GM23338 (cell line): ENCODE measurements around the gene VOPP1.
A peak's percentile ranks its signal among the peaks of the same experiment; 100 is the strongest.

ENCODE experiments used
- CREB1 ChIP-seq: fragments of 250-450 bp; sonication (Bioruptor Pico); IDR thresholded peaks from 2 replicates; pipeline ENCODE4 v1.5.0; 2020; ENCODE audit warnings: low read depth, mild to moderate bottlenecking, moderate library complexity
- EZH2 ChIP-seq: fragments of 200-600 bp; sonication (generic); IDR thresholded peaks from one replicate; pipeline ENCODE4 v1.8.0; 2017; ENCODE audit warnings: antibody characterized with exemption, mild to moderate bottlenecking, low read depth; ENCODE audit not compliant: unreplicated experiment
- EZH2phosphoT487 ChIP-seq: fragments of 200-600 bp; sonication (generic); IDR thresholded peaks from one replicate; pipeline ENCODE4 v1.8.1; 2018; ENCODE audit warnings: antibody characterized with exemption; ENCODE audit not compliant: unreplicated experiment
- JUNB ChIP-seq: IDR thresholded peaks from one replicate; pipeline ENCODE4 v1.6.1; 2016; ENCODE audit warnings: antibody characterized with exemption; ENCODE audit not compliant: unreplicated experiment
- NANOG ChIP-seq: IDR thresholded peaks from 2 replicates; pipeline ENCODE4 v1.6.1; 2016; ENCODE audit warnings: antibody characterized with exemption, borderline replicate concordance
- POLR2AphosphoS5 ChIP-seq: IDR thresholded peaks from 2 replicates; pipeline ENCODE4 v1.6.1; 2016; ENCODE audit warnings: antibody characterized with exemption, low read depth
- STAT1 ChIP-seq: IDR thresholded peaks from one replicate; pipeline ENCODE4 v1.6.1; 2016; ENCODE audit warnings: antibody characterized with exemption; ENCODE audit not compliant: unreplicated experiment
- ZNF114 ChIP-seq: fragments of 250-450 bp; sonication (Bioruptor Pico); IDR thresholded peaks from 2 replicates; pipeline ENCODE4 v1.5.0; 2020; ENCODE audit warnings: mild to moderate bottlenecking, moderate library complexity
- ZNF331 ChIP-seq: fragments of 250-450 bp; sonication (Bioruptor Pico); IDR thresholded peaks from 2 replicates; pipeline ENCODE4 v1.5.0; 2020; ENCODE audit warnings: low read depth, mild to moderate bottlenecking, moderate library complexity
- ZNF462 ChIP-seq: fragments of 250-450 bp; sonication (Bioruptor Pico); IDR thresholded peaks from 2 replicates; pipeline ENCODE4 v1.5.0; 2020; ENCODE audit warnings: mild to moderate bottlenecking, moderate library complexity
- TF ChIP-seq, protein P1 (sequence below), 2 experiments: fragments of 200-600 bp in 1 of 2; sonication (generic) in 1 of 2; conservative IDR thresholded peaks; 2 replicates each; pipeline versions ENCODE4 v1.5.1 to v1.6.1; 2016 to 2017; ENCODE audit warnings: antibody characterized with exemption in 2 of 2, low read depth in 2 of 2, mild to moderate bottlenecking in 2 of 2, moderate library complexity in 1 of 2
- TF ChIP-seq, protein P2 (sequence below): IDR thresholded peaks from one replicate; pipeline ENCODE4 v1.6.1; 2018; ENCODE audit warnings: antibody characterized with exemption; ENCODE audit not compliant: unreplicated experiment
- TF ChIP-seq, protein P3 (sequence below): IDR thresholded peaks from 2 replicates; pipeline ENCODE4 v1.6.1; 2016; ENCODE audit warnings: antibody characterized with exemption

DNA sequence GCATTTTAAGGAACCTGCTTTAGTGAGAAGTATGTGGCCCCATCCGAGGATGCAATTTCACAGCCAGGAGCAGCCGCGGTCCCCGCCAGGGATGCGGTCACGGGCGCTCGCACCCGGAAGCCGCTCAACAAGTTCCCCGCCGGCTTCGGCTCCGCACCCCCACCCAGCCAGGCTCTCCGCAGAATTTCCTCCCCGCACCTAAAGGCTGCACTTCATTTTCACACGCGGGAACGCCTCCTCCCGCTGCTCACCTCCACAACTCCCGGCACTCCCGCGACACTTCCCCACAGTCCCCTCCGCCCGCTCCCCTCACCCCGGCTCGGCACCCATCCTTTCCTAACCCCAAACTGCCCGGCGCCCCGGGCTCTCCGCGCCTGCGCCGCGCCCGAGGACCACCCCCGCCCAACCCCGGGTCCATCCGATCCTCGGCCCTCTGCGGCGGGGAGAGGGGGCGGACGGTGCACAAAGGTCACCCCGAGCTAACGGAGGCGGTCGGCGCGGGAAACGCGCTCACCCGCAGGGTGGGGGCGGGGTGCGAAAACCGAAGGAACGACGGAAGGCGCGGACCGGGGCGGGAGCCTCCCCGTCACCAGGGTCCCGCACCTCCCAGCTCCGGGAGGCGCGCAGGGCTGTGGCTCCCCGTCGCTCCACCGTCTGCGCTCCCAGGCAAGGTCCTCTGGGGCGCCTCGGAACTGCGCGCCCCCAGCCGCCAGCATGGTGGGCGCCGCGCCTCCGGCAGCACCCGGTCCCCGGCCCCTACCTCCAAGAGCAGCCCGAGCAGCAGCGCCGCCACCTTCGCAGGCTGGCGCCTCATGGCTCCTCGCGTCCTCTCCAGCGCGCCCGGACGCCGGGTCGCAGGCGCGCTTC, 558 bp downstream of the VOPP1 start:
- 0 out of 2 replicates have a peak, but pooled peaks have one; percentile 36 for TF ChIP-seq POLR2AphosphoS5
- TF ChIP-seq, protein P1, sequence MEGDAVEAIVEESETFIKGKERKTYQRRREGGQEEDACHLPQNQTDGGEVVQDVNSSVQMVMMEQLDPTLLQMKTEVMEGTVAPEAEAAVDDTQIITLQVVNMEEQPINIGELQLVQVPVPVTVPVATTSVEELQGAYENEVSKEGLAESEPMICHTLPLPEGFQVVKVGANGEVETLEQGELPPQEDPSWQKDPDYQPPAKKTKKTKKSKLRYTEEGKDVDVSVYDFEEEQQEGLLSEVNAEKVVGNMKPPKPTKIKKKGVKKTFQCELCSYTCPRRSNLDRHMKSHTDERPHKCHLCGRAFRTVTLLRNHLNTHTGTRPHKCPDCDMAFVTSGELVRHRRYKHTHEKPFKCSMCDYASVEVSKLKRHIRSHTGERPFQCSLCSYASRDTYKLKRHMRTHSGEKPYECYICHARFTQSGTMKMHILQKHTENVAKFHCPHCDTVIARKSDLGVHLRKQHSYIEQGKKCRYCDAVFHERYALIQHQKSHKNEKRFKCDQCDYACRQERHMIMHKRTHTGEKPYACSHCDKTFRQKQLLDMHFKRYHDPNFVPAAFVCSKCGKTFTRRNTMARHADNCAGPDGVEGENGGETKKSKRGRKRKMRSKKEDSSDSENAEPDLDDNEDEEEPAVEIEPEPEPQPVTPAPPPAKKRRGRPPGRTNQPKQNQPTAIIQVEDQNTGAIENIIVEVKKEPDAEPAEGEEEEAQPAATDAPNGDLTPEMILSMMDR (conservative IDR thresholded peaks at IDR 0.05; ENCODE audit: low read depth in 2 of 2): no peak
- TF ChIP-seq, protein P2, sequence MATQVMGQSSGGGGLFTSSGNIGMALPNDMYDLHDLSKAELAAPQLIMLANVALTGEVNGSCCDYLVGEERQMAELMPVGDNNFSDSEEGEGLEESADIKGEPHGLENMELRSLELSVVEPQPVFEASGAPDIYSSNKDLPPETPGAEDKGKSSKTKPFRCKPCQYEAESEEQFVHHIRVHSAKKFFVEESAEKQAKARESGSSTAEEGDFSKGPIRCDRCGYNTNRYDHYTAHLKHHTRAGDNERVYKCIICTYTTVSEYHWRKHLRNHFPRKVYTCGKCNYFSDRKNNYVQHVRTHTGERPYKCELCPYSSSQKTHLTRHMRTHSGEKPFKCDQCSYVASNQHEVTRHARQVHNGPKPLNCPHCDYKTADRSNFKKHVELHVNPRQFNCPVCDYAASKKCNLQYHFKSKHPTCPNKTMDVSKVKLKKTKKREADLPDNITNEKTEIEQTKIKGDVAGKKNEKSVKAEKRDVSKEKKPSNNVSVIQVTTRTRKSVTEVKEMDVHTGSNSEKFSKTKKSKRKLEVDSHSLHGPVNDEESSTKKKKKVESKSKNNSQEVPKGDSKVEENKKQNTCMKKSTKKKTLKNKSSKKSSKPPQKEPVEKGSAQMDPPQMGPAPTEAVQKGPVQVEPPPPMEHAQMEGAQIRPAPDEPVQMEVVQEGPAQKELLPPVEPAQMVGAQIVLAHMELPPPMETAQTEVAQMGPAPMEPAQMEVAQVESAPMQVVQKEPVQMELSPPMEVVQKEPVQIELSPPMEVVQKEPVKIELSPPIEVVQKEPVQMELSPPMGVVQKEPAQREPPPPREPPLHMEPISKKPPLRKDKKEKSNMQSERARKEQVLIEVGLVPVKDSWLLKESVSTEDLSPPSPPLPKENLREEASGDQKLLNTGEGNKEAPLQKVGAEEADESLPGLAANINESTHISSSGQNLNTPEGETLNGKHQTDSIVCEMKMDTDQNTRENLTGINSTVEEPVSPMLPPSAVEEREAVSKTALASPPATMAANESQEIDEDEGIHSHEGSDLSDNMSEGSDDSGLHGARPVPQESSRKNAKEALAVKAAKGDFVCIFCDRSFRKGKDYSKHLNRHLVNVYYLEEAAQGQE: no peak
- TF ChIP-seq EZH2: no peak
- no peak for TF ChIP-seq EZH2phosphoT487
- TF ChIP-seq NANOG: no peak
- TF ChIP-seq, protein P3, sequence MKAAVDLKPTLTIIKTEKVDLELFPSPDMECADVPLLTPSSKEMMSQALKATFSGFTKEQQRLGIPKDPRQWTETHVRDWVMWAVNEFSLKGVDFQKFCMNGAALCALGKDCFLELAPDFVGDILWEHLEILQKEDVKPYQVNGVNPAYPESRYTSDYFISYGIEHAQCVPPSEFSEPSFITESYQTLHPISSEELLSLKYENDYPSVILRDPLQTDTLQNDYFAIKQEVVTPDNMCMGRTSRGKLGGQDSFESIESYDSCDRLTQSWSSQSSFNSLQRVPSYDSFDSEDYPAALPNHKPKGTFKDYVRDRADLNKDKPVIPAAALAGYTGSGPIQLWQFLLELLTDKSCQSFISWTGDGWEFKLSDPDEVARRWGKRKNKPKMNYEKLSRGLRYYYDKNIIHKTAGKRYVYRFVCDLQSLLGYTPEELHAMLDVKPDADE: no peak
- no peak for TF ChIP-seq JUNB
- TF ChIP-seq STAT1: no peak
- TF ChIP-seq ZNF114 (CRISPR knock-in tag): no peak
- TF ChIP-seq CREB1: 0 out of 2 replicates have a peak, but pooled peaks have one; percentile 31
- TF ChIP-seq ZNF331 (CRISPR knock-in tag): no peak
- no peak for TF ChIP-seq ZNF462
